HG03354 (cell line): ENCODE results near the gene PCDHGA4.
"Not testable (repeated sequence)": the region's sequence is repeated elsewhere in the genome, so short reads cannot be mapped to it uniquely, and the experiment has no call there.

Source experiments
- ATAC-seq: cut with Tn5 transposase; IDR thresholded peaks from one replicate; pipeline ENCODE4 v1.9.1; 2021; ENCODE audit warnings: mild to moderate bottlenecking; ENCODE audit not compliant: unreplicated experiment, poor library complexity, severe bottlenecking

Gene PCDHGA4

GRCh38 chr5:141375444-141376155 is 20.8 kb downstream of the PCDHGA4 start:
- not testable (repeated sequence) for ATAC-seq

GRCh38 chr5:141382469-141383294 is 27.9 kb downstream of the PCDHGA4 start, which contains the start of gene PCDHGA7:
Gene PCDHGA7, plus strand, starts transcription at chr5:141382742. Its CDS starts 158 bp downstream, at chr5:141382900.
- ATAC-seq, result no peak

DNA sequence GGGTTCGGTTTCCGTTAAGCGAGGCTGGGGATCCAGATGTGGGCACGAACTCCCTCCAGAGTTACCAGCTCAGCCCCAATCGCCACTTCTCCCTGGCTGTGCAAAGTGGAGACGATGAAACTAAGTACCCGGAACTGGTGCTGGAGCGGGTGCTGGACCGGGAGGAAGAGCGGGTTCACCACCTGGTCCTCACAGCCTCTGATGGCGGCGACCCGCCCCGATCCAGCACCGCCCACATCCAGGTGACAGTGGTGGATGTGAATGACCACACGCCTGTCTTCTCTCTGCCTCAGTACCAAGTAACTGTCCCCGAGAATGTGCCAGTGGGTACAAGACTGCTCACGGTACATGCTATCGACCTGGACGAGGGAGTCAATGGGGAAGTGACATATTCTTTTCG is 28.5 kb downstream of the PCDHGA4 start:
- ATAC-seq, result no peak

DNA sequence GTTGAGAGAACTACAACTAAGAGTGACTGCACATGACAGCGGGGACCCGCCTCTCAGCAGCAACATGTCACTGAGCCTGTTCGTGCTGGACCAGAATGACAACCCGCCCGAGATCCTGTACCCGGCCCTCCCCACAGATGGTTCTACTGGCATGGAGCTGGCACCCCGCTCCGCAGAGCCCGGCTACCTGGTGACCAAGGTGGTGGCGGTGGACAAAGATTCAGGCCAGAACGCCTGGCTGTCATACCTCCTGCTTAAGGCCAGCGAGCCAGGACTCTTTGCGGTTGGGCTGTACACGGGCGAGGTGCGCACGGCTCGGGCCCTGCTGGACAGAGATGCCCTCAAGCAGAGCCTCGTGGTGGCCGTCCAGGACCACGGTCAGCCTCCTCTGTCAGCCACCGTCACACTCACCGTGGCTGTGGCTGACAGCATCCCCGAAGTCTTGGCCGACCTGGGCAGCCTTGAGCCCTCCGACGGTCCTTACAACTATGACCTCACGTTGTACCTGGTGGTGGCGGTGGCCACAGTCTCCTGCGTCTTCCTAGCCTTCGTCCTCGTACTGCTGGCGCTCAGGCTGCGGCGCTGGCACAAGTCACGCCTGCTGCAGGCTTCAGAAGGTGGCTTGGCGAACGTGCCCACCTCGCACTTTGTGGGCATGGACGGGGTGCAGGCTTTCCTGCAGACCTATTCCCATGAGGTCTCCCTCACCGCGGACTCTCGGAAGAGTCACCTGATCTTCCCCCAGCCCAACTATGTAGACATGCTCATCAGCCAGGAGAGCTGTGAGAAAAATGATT is 29.8 kb downstream of the PCDHGA4 start:
- no peak for ATAC-seq

DNA sequence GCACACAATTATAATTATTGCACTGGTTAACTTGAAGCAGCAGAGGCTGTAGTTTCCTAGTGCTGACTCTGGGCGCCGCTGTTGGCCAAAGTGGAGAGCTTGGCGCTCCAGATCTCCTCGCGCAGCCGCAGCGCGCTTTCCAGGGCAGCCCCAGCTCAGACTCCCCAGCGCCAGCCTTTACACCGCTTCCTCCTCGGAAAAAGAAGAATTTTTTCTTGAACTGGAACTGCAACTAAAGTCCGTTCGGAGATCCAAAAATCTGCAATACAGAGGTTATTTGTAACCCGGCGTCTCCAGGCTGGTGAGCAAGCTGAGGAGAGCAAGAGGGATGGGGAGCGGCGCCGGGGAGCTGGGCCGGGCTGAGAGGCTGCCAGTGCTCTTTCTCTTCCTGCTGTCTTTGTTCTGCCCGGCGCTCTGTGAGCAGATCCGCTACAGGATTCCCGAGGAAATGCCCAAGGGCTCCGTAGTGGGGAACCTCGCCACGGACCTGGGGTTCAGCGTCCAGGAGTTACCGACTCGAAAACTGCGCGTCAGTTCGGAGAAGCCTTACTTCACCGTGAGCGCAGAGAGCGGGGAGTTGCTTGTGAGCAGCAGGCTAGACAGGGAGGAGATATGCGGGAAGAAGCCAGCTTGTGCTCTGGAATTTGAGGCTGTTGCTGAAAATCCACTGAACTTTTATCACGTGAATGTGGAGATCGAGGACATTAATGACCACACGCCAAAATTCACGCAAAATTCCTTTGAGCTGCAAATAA is 32.9 kb downstream of the PCDHGA4 start, which contains the start of gene PCDHGB4:
TSS of gene PCDHGB4 (plus strand) at position 142 of the 755 bp plus-strand sequence. CDS start at position 329, 187 bp downstream.
- ATAC-seq, result peak; percentile 98

DNA sequence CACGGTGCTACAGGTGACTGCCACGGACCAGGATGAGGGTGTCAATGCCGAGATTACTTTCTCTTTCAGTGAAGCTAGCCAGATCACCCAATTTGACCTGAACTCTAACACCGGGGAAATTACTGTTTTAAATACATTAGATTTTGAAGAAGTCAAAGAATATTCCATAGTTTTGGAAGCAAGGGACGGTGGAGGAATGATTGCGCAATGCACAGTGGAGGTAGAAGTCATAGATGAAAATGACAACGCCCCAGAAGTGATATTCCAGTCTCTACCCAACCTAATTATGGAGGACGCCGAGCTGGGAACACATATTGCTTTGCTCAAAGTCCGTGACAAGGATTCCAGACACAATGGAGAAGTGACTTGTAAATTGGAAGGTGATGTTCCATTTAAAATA is 33.8 kb downstream of the PCDHGA4 start:
- ATAC-seq, result no peak

GRCh38 chr5:141389153-141390042 is 34.6 kb downstream of the PCDHGA4 start:
- no peak for ATAC-seq

GRCh38 chr5:141392429-141393198 is 37.8 kb downstream of the PCDHGA4 start, which contains the start of gene PCDHGA8:
Gene PCDHGA8, plus strand, starts transcription at chr5:141392633. Its CDS starts 181 bp downstream, at chr5:141392814.
- ATAC-seq, result no peak

DNA sequence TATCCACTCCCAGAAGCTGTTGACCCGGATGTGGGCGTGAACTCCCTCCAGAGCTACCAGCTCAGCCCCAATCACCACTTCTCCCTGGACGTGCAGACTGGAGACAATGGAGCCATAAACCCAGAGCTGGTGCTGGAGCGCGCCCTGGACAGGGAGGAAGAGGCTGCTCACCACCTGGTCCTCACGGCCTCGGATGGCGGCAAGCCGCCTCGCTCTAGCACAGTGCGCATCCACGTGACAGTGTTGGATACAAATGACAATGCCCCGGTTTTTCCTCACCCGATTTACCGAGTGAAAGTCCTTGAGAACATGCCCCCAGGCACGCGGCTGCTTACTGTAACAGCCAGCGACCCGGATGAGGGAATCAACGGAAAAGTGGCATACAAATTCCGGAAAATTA is 38.4 kb downstream of the PCDHGA4 start:
- ATAC-seq, result no peak

DNA sequence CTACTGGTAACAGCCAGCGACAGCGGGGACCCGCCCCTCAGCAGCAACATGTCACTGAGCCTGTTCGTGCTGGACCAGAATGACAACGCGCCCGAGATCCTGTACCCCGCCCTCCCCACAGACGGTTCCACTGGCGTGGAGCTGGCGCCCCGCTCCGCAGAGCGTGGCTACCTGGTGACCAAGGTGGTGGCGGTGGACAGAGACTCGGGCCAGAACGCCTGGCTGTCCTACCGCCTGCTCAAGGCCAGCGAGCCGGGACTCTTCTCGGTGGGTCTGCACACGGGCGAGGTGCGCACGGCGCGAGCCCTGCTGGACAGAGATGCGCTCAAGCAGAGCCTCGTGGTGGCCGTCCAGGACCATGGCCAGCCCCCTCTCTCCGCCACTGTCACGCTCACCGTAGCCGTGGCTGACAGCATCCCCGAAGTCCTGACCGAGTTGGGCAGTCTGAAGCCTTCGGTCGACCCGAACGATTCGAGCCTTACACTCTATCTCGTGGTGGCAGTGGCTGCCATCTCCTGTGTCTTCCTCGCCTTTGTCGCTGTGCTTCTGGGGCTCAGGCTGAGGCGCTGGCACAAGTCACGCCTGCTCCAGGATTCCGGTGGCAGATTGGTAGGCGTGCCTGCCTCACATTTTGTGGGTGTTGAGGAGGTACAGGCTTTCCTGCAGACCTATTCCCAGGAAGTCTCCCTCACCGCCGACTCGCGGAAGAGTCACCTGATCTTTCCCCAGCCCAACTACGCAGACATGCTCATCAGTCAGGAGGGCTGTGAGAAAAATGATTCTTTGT is 39.8 kb downstream of the PCDHGA4 start:
- not testable (repeated sequence) for ATAC-seq

DNA sequence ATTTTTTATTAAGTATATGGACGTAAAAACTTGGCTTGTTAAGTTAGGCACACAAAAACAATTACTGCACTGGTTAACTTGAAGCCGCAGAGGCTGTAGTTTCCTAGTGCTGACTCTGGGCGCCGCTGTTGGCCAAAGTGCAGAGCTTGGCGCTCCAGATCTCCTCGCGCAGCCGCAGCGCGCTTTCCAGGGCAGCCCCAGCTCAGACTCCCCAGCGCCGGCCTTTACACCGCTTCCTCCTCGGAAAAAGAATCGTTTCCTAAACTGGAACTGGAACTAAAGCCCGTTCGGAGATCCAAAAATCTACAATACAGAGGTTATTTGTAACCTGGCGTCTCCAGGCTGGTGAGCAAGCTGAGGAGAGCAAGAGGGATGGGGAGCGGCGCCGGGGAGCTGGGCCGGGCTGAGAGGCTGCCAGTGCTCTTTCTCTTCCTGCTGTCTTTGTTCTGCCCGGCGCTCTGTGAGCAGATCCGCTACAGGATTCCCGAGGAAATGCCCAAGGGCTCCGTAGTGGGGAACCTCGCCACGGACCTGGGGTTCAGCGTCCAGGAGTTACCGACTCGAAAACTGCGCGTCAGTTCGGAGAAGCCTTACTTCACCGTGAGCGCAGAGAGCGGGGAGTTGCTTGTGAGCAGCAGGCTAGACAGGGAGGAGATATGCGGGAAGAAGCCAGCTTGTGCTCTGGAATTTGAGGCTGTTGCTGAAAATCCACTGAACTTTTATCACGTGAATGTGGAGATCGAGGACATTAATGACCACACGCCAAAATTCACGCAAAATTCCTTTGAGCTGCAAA is 43.1 kb downstream of the PCDHGA4 start, which contains the start of gene PCDHGB5:
TSS of gene PCDHGB5 (plus strand) at position 192 of the 796 bp plus-strand sequence. CDS start at position 373, 181 bp downstream.
- ATAC-seq, result peak; percentile 93

DNA sequence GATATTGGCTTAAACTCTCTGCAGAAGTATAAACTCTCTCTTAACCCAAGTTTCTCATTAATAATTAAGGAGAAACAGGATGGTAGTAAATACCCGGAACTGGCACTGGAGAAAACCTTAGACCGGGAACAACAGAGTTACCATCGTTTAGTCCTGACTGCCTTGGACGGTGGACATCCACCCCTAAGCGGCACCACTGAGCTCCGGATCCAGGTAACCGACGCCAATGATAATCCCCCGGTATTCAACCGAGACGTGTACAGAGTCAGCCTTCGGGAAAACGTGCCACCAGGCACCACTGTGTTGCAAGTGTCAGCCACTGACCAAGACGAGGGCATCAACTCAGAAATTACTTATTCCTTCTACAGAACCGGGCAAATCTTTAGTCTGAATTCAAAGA is 43.8 kb downstream of the PCDHGA4 start:
- no peak for ATAC-seq

DNA sequence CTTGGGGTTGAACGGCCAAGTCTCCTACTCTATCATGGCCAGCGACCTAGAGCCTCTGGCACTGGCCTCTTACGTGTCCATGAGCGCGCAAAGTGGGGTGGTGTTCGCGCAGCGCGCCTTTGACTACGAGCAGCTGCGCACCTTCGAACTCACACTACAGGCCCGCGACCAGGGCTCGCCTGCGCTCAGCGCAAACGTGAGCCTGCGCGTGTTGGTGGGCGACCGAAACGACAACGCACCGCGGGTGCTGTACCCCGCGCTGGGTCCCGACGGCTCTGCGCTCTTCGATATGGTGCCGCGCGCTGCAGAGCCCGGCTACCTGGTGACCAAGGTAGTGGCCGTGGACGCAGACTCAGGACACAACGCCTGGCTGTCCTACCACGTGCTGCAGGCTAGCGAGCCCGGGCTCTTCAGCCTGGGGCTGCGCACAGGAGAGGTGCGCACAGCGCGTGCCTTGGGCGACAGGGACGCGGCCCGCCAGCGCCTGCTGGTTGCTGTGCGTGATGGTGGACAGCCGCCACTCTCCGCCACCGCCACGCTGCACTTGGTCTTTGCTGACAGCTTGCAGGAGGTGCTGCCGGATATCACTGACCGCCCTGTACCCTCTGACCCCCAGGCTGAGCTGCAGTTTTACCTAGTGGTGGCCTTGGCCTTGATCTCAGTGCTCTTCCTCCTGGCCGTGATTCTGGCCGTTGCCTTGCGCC is 44.9 kb downstream of the PCDHGA4 start:
- no peak for ATAC-seq

DNA sequence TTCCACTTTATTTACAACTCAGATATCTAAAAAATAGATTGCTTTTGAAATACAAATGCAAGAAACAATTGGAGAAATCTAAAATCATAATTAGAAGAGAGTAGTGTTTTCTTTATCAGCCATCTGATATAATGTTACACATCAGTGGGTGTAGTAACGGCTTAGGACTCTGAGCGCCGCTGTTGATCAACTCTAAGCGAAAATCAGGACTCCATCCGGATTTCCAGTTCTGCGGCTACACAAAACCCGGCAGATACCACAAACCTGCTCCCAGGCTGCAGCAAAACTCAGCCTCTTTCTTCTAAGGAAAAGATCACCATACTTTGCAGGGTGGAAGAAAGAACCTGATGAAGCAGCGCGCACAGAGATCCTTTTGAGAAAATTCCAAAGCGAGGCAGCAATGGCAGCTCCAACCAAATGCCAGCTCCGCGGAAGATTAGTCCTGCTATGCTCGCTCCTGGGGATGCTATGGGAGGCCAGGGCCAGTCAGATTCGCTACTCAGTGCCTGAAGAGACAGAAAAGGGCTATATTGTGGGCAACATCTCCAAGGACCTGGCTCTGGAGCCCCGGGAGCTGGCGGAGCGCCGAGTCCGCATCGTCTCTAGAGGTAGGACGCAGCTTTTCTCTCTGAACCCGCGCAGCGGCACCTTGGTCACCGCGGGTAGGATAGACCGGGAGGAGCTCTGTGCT is 47.9 kb downstream of the PCDHGA4 start, which contains the start of gene PCDHGA9:
TSS of gene PCDHGA9 (plus strand) at position 226 of the 691 bp plus-strand sequence. CDS start at position 401, 175 bp downstream.
- no peak for ATAC-seq

DNA sequence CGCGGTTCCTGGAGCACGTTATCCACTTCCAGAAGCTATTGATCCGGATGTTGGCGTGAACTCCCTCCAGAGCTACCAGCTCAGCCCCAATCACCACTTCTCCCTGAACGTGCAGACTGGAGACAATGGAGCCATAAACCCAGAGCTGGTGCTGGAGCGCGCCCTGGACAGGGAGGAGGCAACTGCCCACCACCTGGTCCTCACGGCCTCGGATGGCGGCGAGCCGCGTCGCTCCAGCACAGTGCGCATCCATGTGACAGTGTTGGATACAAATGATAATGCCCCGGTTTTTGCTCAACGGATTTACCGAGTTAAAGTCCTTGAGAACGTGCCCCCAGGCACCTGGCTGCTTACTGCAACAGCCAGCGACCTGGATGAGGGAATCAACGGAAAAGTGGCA is 48.6 kb downstream of the PCDHGA4 start:
- ATAC-seq, result no peak
